B cell (primary cell): ENCODE results near the gene MRPL52. TPM values are rescaled to one million over a fixed set of nuclear protein-coding genes. Genes with fewer than 3 reads are reported as not detected.

Experiments
- ATAC-seq: fragments of 200-7000 bp; cut with Tn5 transposase; one replicate; pipeline ENCODE4 v1.10.0; 2021; ENCODE audit warnings: low read depth, mild to moderate bottlenecking, moderate number of reproducible peaks, moderate library complexity
- CTCF ChIA-PET: fragments of 350-600 bp; sonication (Branson Sonifier 250); formaldehyde crosslinking; loops from one replicate; lab custom pipeline; 2021; ENCODE audit warnings: antibody characterized with exemption, inconsistent platforms; lab: Charles Lee
- POLR2A ChIA-PET: fragments of 350-600 bp; sonication (Branson Sonifier 250); formaldehyde crosslinking; loops from one replicate; lab custom pipeline; 2021; ENCODE audit warnings: antibody characterized with exemption; lab: Charles Lee
- DNase-seq: peaks from one replicate; pipeline ENCODE4 v3.0.0; 2013
- H2AFZ ChIP-seq: 2 replicates; pipeline ENCODE4 v1.6.1; 2012; ENCODE audit warnings: mild to moderate bottlenecking, low read depth, low read length; ENCODE audit not compliant: insufficient read depth, poor library complexity, severe bottlenecking
- H3K27ac ChIP-seq, 2 donors: 1 replicate in 1 of 2; 2 replicates in 1 of 2; pipeline ENCODE4 v1.5.1; 2012 to 2013; ENCODE audit warnings: low read length in 2 of 2, mild to moderate bottlenecking in 2 of 2, moderate library complexity in 1 of 2
- H3K27me3 ChIP-seq, 4 experiments: fragments of 200-600 bp in 1 of 4; sonication (generic) in 1 of 4; replicated peaks in 1 of 4; 1 replicate in 2 of 4; 2 replicates in 2 of 4; pipeline versions ENCODE4 v1.6.1 to v1.7.0; 2013 to 2016; ENCODE audit warnings: low read length in 3 of 4, mild to moderate bottlenecking in 2 of 4, mixed read lengths in 1 of 4, moderate library complexity in 1 of 4; ENCODE audit not compliant: insufficient read depth in 4 of 4, control insufficient read depth in 3 of 4; ENCODE audit errors: control extremely low read depth in 1 of 4
- H3K36me3 ChIP-seq, 2 experiments: replicated peaks in 1 of 2; 1 replicate in 1 of 2; 2 replicates in 1 of 2; pipeline versions ENCODE4 v1.6.1 to v1.7.1; 2013; ENCODE audit warnings: low read length in 1 of 2; ENCODE audit not compliant: insufficient read depth in 2 of 2, control insufficient read depth in 1 of 2; ENCODE audit errors: control extremely low read depth in 1 of 2, extremely low read depth in 1 of 2
- H3K4me1 ChIP-seq, 2 donors: fragments of 200-600 bp in 1 of 2; sonication (generic) in 1 of 2; 1 replicate in 1 of 2; 2 replicates in 1 of 2; pipeline versions ENCODE4 v1.5.1 to v1.6.1; 2013 to 2017; ENCODE audit warnings: low read length in 2 of 2; ENCODE audit not compliant: control insufficient read depth in 2 of 2, insufficient read depth in 2 of 2
- H3K4me2 ChIP-seq: replicated peaks from 2 replicates; pipeline ENCODE3; 2012; ENCODE audit warnings: mild to moderate bottlenecking, low read depth, low read length; ENCODE audit not compliant: poor library complexity, severe bottlenecking
- H3K4me3 ChIP-seq, 5 experiments: fragments of 200-600 bp in 1 of 5; sonication (generic) in 1 of 5; 1 replicate in 3 of 5; 2 replicates in 2 of 5; pipeline versions ENCODE4 v1.5.1 to v1.7.0; 2011 to 2016; ENCODE audit warnings: low read length in 4 of 5, mild to moderate bottlenecking in 4 of 5, low read depth in 2 of 5, control low read depth in 1 of 5, moderate library complexity in 1 of 5; ENCODE audit not compliant: insufficient read depth in 1 of 5; ENCODE audit errors: control extremely low read depth in 1 of 5, extremely low read depth in 1 of 5
- H3K79me2 ChIP-seq: fragments of 200-600 bp; sonication (generic); one replicate; pipeline ENCODE4 v1.6.0; 2016; ENCODE audit warnings: low read length; ENCODE audit not compliant: control insufficient read depth, insufficient read depth
- H3K9ac ChIP-seq: fragments of 200-600 bp; sonication (generic); 2 replicates; pipeline ENCODE4 v1.6.1; 2017; ENCODE audit warnings: mild to moderate bottlenecking, low read length, moderate library complexity
- H3K9me3 ChIP-seq, 3 donors: one replicate each; pipeline versions ENCODE4 v1.6.1 to v1.7.1; 2013; ENCODE audit warnings: low read length in 2 of 3; ENCODE audit not compliant: control insufficient read depth in 2 of 3, insufficient read depth in 1 of 3; ENCODE audit errors: control extremely low read depth in 1 of 3
- H4K20me1 ChIP-seq: 2 replicates; pipeline ENCODE4 v1.6.0; 2012; ENCODE audit warnings: mild to moderate bottlenecking, low read length; ENCODE audit not compliant: insufficient read depth, control insufficient read depth, poor library complexity, severe bottlenecking
- H3K27ac Mint-ChIP-seq: one replicate; pipeline ENCODE4 v1.8.0; 2021; ENCODE audit warnings: mixed read lengths
- H3K27me3 Mint-ChIP-seq: one replicate; pipeline ENCODE4 v1.8.0; 2021; ENCODE audit warnings: mixed read lengths
- H3K4me1 Mint-ChIP-seq: one replicate; pipeline ENCODE4 v1.8.0; 2021; ENCODE audit warnings: mixed read lengths
- H3K4me3 Mint-ChIP-seq: one replicate; pipeline ENCODE4 v1.8.0; 2021; ENCODE audit warnings: mixed read lengths
- H3K9me3 Mint-ChIP-seq: one replicate; pipeline ENCODE4 v1.8.0; 2022; ENCODE audit warnings: mixed read lengths; ENCODE audit not compliant: insufficient read depth
- CTCF ChIP-seq: fragments of 200-600 bp; IDR thresholded peaks from one replicate; pipeline ENCODE4 v1.8.0; 2022; ENCODE audit warnings: antibody characterized with exemption, mild to moderate bottlenecking
- EZH2 ChIP-seq: IDR thresholded peaks from 2 replicates; pipeline ENCODE4 v1.6.1; 2012; ENCODE audit warnings: borderline replicate concordance, low read depth, mild to moderate bottlenecking, moderate library complexity, low read length; ENCODE audit not compliant: insufficient read depth, poor library complexity, severe bottlenecking
- WGBS: methylation state at CpG from one replicate; pipeline ENCODE4 v1.1.5; 2013; ENCODE audit warnings: missing lambda C conversion rate; ENCODE audit not compliant: insufficient coverage; 5-methylcytosine and 5-hydroxymethylcytosine counted together
- intact Hi-C: fragments of 100-400 bp; cut with micrococcal nuclease; formaldehyde crosslinking; loops from one replicate; pipeline ENCODE4 v1.10.0; 2022
- polyA plus RNA-seq: library from polyadenylated mRNA; depleted of rRNA; stranded (reverse); fragments of >200 nt; gene quantifications from 2 replicates; pipeline ENCODE4 v1.2.3, GENCODE V29; 2012
- total RNA-seq, 2 donors: library from RNA; stranded (reverse); fragments of 120-200 nt in 1 of 2; gene quantifications; 1 replicate in 1 of 2; 2 replicates in 1 of 2; pipeline versions ENCODE4 v1.2.3 to v1.2.4, GENCODE V29; 2013 to 2022

The MRPL52 gene
- total and polyA plus RNA-seq, 2 donors (not counting 1 experiment from before 2014, with no cell fraction given), result 37.4 to 91.6 TPM

- Histone ChIP-seq H3K9me3 (no peaks in the 10 kb centered on the region), H3K9ac (no peak within 1 kb of the TSS), H3K27ac (no peak within 1 kb of the TSS), H3K79me2 (peaks cover 8% of the 10 kb centered on the region), H4K20me1 (no peaks in the 10 kb centered on the region), H3K36me3 (peaks cover 0 to 15% of the 10 kb centered on the region in 2 experiments), H3K4me3 (no peak within 1 kb of the TSS), H3K4me1 (peaks cover 36 to 64% of the 10 kb centered on the region in 2 donors), H3K27me3 (no peaks in the 10 kb centered on the region), H2AFZ (no peak within 1 kb of the TSS), H3K4me2 (peak within 1 kb of the TSS; percentile 16)
- intact Hi-C loops, result no loop called here
- H3K4me3 Mint-ChIP-seq, result peak within 1 kb of the TSS; percentile 19
- CTCF ChIA-PET, result interaction anchor here (0.5 to 7.0 kb wide), 9 partner anchors 12 to 1456 kb away, joined by 3 to 101 read pairs (median 4); partner anchors contain the start of genes ABHD4, AJUBA, LRP10 and RIPK3
- TF ChIP-seq CTCF, result no peak
- TF ChIP-seq EZH2, result no peak
- no peaks in the 10 kb centered on the region for H3K27me3 Mint-ChIP-seq
- WGBS, result 80% methylated on average over 8 of the region's 15 CpGs
- no peaks in the 10 kb centered on the region for H3K9me3 Mint-ChIP-seq
- H3K4me1 Mint-ChIP-seq, result peaks cover 60% of the 10 kb centered on the region
- peak within 1 kb of the TSS; percentile 71 for H3K27ac Mint-ChIP-seq
- no peak for DNase-seq
- POLR2A ChIA-PET, result interaction anchor here (0.6 to 1.9 kb wide), 3 partner anchors 12 to 438 kb away, joined by 3 to 6 read pairs (median 5); partner anchors contain the start of genes LRP10 and PABPN1
- ATAC-seq, result no peak
Observed at GRCh38 chr14:22883173-22883976, 53.7 kb downstream of the MRPL52 start, which contains the start of gene REM2. REM2 (plus strand) TSS chr14:22883222; CDS start chr14:22883288, 66 bp downstream.
